HCT116 (cell line): ENCODE data around the gene SPOP. TPM values are rescaled to one million over a fixed set of nuclear protein-coding genes. Genes with fewer than 3 reads are reported as not detected.
"Not testable (repeated sequence)": the region's sequence is repeated elsewhere in the genome, so short reads cannot be mapped to it uniquely, and the experiment has no call there.

ENCODE experiments used
- ATAC-seq: fragments of 200-7000 bp; cut with Tn5 transposase; 2 replicates; pipeline ENCODE4 v1.9.1; 2020; ENCODE audit warnings: mild to moderate bottlenecking, moderate library complexity
- BruUV-seq: library from RNA; stranded (reverse); fragments of 400-500 nt; replicated peaks from 2 replicates; lab custom pipeline; 2021; lab: Mats Ljungman, UMichigan
- CTCF ChIA-PET: fragments of 300-600 bp; sonication (Branson Sonifier 250); formaldehyde crosslinking; loops from one replicate; lab custom pipeline; 2021; ENCODE audit warnings: antibody characterized with exemption; lab: Charles Lee
- POLR2A ChIA-PET: fragments of 300-600, 350-600 bp; sonication (Branson Sonifier 250); formaldehyde crosslinking; loops from one replicate; lab custom pipeline; 2021; ENCODE audit warnings: antibody characterized with exemption; lab: Charles Lee
- RAD21 ChIA-PET, 2 experiments: fragments of 300-600 bp; sonication (Branson Sonifier 250); formaldehyde crosslinking; loops; one replicate each; lab custom pipeline; 2023; ENCODE audit warnings: low total read pairs in 2 of 2; ENCODE audit not compliant: uncharacterized antibody in 2 of 2, unreplicated experiment in 2 of 2, low non-redundant PET in 1 of 2; lab: Charles Lee
- DNase-seq: peaks from one replicate; pipeline ENCODE4 v3.0.0-alpha.2; 2010; ENCODE audit warnings: low read depth, low spot score
- H2AFZ ChIP-seq: fragments of 200-600 bp; shearing (Covaris generic), sonication (generic); 2 replicates; pipeline ENCODE4 v1.6.1; 2017; ENCODE audit warnings: low read depth, mixed run types, mixed read lengths, antibody characterized with exemption, low read length; ENCODE audit not compliant: poor library complexity, severe bottlenecking
- H3K27ac ChIP-seq: 2 replicates; pipeline ENCODE4 v1.5.1; 2012; ENCODE audit warnings: low read depth, low read length
- H3K27me3 ChIP-seq: fragments of 200-600 bp; sonication (generic); 2 replicates; pipeline ENCODE4 v1.6.1; 2016; ENCODE audit warnings: mixed run types, low read length, mixed read lengths; ENCODE audit not compliant: insufficient read depth
- H3K36me3 ChIP-seq, 2 experiments: fragments of 200-500 bp in 1 of 2; fragments of 200-600 bp in 1 of 2; sonication (Bioruptor generic) in 1 of 2; sonication (generic) in 1 of 2; 2 replicates each; pipeline versions ENCODE4 v1.5.1 to v1.6.1; 2014 to 2016; ENCODE audit warnings: low read length in 2 of 2, inconsistent platforms in 1 of 2, mixed read lengths in 1 of 2, mixed run types in 1 of 2; ENCODE audit not compliant: insufficient read depth in 2 of 2, control insufficient read depth in 1 of 2
- H3K4me1 ChIP-seq, 2 experiments: fragments of 200-600 bp in 1 of 2; sonication (generic) in 1 of 2; 2 replicates each; pipeline versions ENCODE4 v1.5.1 to v1.6.1; 2012 to 2017; ENCODE audit warnings: low read length in 2 of 2, inconsistent platforms in 1 of 2, mild to moderate bottlenecking in 1 of 2, mixed read lengths in 1 of 2, mixed run types in 1 of 2, moderate library complexity in 1 of 2; ENCODE audit not compliant: insufficient read depth in 2 of 2, control insufficient read depth in 1 of 2
- H3K4me2 ChIP-seq: fragments of 200-600 bp; sonication (generic); 2 replicates; pipeline ENCODE4 v1.6.1; 2017; ENCODE audit warnings: mixed run types, low read length, mixed read lengths
- H3K4me3 ChIP-seq, 2 experiments: fragments of 200-600 bp in 1 of 2; sonication (generic) in 1 of 2; replicated peaks in 1 of 2; 2 replicates each; pipeline ENCODE4 v1.5.1; 2011 to 2016; ENCODE audit warnings: low read length in 2 of 2, control low read depth in 1 of 2, low read depth in 1 of 2, mild to moderate bottlenecking in 1 of 2, mixed read lengths in 1 of 2, mixed run types in 1 of 2
- H3K79me2 ChIP-seq: fragments of 200-600 bp; sonication (generic); 2 replicates; pipeline ENCODE4 v1.6.1; 2017; ENCODE audit warnings: mild to moderate bottlenecking, mixed run types, low read length, moderate library complexity, mixed read lengths; ENCODE audit not compliant: insufficient read depth
- H3K9ac ChIP-seq: fragments of 200-600 bp; sonication (generic); 2 replicates; pipeline ENCODE4 v1.6.1; 2016; ENCODE audit warnings: low read length, mixed read lengths
- H3K9me2 ChIP-seq: fragments of 200-600 bp; sonication (generic), shearing (Covaris generic); 2 replicates; pipeline ENCODE4 v1.6.1; 2017; ENCODE audit warnings: mixed run types, mild to moderate bottlenecking, moderate library complexity; ENCODE audit not compliant: insufficient read depth
- H3K9me3 ChIP-seq, 2 experiments: fragments of 200-500 bp in 1 of 2; fragments of 200-600 bp in 1 of 2; sonication (Bioruptor generic) in 1 of 2; sonication (generic) in 1 of 2; 2 replicates each; pipeline ENCODE4 v1.6.1; 2014 to 2017; ENCODE audit warnings: low read length in 2 of 2, mixed read lengths in 2 of 2, inconsistent platforms in 1 of 2, low read depth in 1 of 2, mild to moderate bottlenecking in 1 of 2, mixed run types in 1 of 2, moderate library complexity in 1 of 2; ENCODE audit not compliant: control insufficient read depth in 1 of 2, insufficient read depth in 1 of 2
- H4K20me1 ChIP-seq: fragments of 200-600 bp; sonication (generic), shearing (Covaris generic); 2 replicates; pipeline ENCODE4 v1.6.1; 2017; ENCODE audit warnings: mixed run types, mild to moderate bottlenecking, moderate library complexity; ENCODE audit not compliant: insufficient read depth
- EGR1 ChIP-seq: IDR thresholded peaks from 2 replicates; pipeline ENCODE4 v1.6.1; 2012; ENCODE audit warnings: low read depth
- EZH2phosphoT487 ChIP-seq: fragments of 200-600 bp; IDR thresholded peaks from 2 replicates; pipeline ENCODE4 v1.6.1; 2018; ENCODE audit warnings: antibody characterized with exemption, borderline replicate concordance
- FOSL1 ChIP-seq: IDR thresholded peaks from 2 replicates; pipeline ENCODE4 v1.6.1; 2012; ENCODE audit warnings: low read depth
- POLR2A ChIP-seq: IDR thresholded peaks from 2 replicates; pipeline ENCODE4 v1.7.0; 2011; ENCODE audit warnings: borderline replicate concordance; ENCODE audit not compliant: insufficient read depth, insufficient read length; ENCODE audit errors: extremely low read depth
- POLR2AphosphoS5 ChIP-seq: IDR thresholded peaks from 2 replicates; pipeline ENCODE4 v1.6.1; 2011; ENCODE audit warnings: mild to moderate bottlenecking, low read depth, low read length, moderate library complexity
- RAD21 ChIP-seq: IDR thresholded peaks from 2 replicates; pipeline ENCODE4 v1.6.1; 2012; ENCODE audit warnings: low read depth, mild to moderate bottlenecking
- ZFX ChIP-seq: fragments of 450-650 bp; IDR thresholded peaks from 2 replicates; pipeline ENCODE4 v1.6.1; 2017
- ZNF274 ChIP-seq: fragments of 200-500 bp; sonication (Bioruptor generic); IDR thresholded peaks from 2 replicates; pipeline ENCODE4 v1.6.1; 2014; ENCODE audit warnings: mild to moderate bottlenecking, low read depth, low read length, inconsistent platforms
- intact Hi-C: fragments of 100-400 bp; cut with micrococcal nuclease; formaldehyde crosslinking; loops from 2 replicates; pipeline ENCODE4 v1.10.0; 2022
- total RNA-seq: library from RNA; stranded (reverse); gene quantifications from one replicate; pipeline ENCODE4 v1.2.1, GENCODE V29; 2021; ENCODE audit not compliant: unreplicated experiment
- TF ChIP-seq, protein P1 (sequence below): IDR thresholded peaks from 2 replicates; pipeline ENCODE4 v1.6.1; 2012; ENCODE audit warnings: low read depth
- TF ChIP-seq, protein P2 (sequence below): IDR thresholded peaks from 2 replicates; pipeline ENCODE4 v1.6.1; 2012
- TF ChIP-seq, protein P3 (sequence below), 3 experiments: fragments of 200-600 bp in 1 of 3; sonication (generic) in 1 of 3; IDR thresholded peaks in 2 of 3; conservative IDR thresholded peaks in 1 of 3; 2 replicates each; pipeline ENCODE4 v1.5.1; 2012 to 2017; ENCODE audit warnings: low read depth in 2 of 3, low read length in 2 of 3, antibody characterized with exemption in 1 of 3, borderline replicate concordance in 1 of 3, control low read depth in 1 of 3, mild to moderate bottlenecking in 1 of 3, mixed read lengths in 1 of 3, mixed run types in 1 of 3, moderate library complexity in 1 of 3; ENCODE audit not compliant: insufficient read depth in 1 of 3

SPOP gene
- total RNA-seq, 1 experiment from 2014 or later: 85.1 TPM

DNA sequence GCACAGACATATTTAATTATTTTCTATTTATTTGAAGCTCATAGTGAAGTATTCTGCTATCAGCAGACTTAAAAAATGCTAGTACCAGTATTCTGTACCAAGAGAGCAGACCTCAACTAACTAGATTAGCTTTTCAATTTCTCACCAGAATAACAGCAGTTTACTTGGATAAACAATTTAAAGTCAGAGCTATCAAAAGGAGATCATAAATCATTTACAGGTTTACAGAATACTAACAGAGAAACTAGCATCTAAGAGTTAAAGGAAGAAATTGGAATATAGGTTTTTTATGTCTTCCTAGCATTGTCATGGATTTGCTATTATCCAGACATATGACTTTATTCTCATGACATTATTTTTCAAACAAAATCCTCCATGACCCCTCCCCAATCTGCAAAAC, 3.4 kb downstream of the SPOP start:
- intact Hi-C loops: no loop called here
- no peak overlapping the region for H3K4me2 ChIP-seq

DNA sequence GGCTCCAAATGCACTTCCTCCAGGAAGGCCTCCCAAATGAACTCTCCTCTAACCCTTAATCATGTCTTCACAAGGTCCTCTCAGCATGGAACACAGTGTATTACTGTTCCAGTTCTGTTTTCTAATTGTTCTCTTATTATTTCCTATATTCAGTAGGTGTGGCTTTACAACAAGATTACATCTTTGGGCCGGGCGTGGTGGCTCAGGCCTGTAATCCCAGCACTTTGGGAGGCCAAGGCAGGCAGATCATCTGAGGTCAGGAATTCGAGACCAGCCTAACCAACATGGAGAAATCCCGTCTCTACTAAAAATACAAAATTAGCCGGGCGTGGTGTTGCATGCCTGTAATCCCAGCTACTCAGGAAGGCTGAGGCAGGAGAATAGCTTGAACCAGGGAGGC, 4.2 kb downstream of the SPOP start:
- ATAC-seq, H3K9me2 ChIP-seq, intact Hi-C loops, H3K27ac ChIP-seq, H3K4me2 ChIP-seq, H3K9ac ChIP-seq, H3K27me3 ChIP-seq, H2AFZ ChIP-seq, H3K4me3 ChIP-seq, H3K9me3 ChIP-seq, DNase-seq, H4K20me1 ChIP-seq, BruUV-seq, RAD21 ChIA-PET, H3K36me3 ChIP-seq: not testable (repeated sequence)
- H3K4me1 ChIP-seq: peaks cover 4 to 17% of the 10 kb centered on the region in 2 experiments; a peak in 3 of 4 replicates
- CTCF ChIA-PET: interaction anchor here (1.2 kb wide), 1 partner anchor 104 kb away, joined by 6 read pairs; no protein-coding TSS in a partner anchor
- H3K79me2 ChIP-seq: peaks cover 75% of the 10 kb centered on the region
- POLR2A ChIA-PET: interaction anchor here (1.3 kb wide), 1 partner anchor 27 kb away, joined by 6 read pairs; no protein-coding TSS in a partner anchor

More for the DNA sequence above, 3.4 kb downstream of the SPOP start:
- no peak for DNase-seq
- ChIA-PET RAD21 (no interaction called here), CTCF (interaction anchor here (1.2 kb wide), 1 partner anchor 105 kb away, joined by 6 read pairs; no protein-coding TSS in a partner anchor), POLR2A (interaction anchor here (1.0 to 1.3 kb wide), 2 partner anchors 26 to 28 kb away, joined by 3 to 6 read pairs; no protein-coding TSS in a partner anchor)
- Histone ChIP-seq H3K4me1 (peaks cover 4 to 17% of the 10 kb centered on the region in 2 experiments; a peak in 3 of 4 replicates), H3K9ac (no peak overlapping the region), H2AFZ (no peak overlapping the region), H3K4me3 (no peak overlapping the region), H3K9me2 (no peaks in the 10 kb centered on the region), H4K20me1 (peaks cover 2% of the 10 kb centered on the region; the same call in 1 of the 2 replicates), H3K36me3 (no peaks in the 10 kb centered on the region; a peak in 1 of 4 replicates), H3K27me3 (no peaks in the 10 kb centered on the region), H3K79me2 (peaks cover 75% of the 10 kb centered on the region), H3K9me3 (no peaks in the 10 kb centered on the region), H3K27ac (no peak overlapping the region)
- BruUV-seq: no TSS peak
- TF ChIP-seq, protein P1, sequence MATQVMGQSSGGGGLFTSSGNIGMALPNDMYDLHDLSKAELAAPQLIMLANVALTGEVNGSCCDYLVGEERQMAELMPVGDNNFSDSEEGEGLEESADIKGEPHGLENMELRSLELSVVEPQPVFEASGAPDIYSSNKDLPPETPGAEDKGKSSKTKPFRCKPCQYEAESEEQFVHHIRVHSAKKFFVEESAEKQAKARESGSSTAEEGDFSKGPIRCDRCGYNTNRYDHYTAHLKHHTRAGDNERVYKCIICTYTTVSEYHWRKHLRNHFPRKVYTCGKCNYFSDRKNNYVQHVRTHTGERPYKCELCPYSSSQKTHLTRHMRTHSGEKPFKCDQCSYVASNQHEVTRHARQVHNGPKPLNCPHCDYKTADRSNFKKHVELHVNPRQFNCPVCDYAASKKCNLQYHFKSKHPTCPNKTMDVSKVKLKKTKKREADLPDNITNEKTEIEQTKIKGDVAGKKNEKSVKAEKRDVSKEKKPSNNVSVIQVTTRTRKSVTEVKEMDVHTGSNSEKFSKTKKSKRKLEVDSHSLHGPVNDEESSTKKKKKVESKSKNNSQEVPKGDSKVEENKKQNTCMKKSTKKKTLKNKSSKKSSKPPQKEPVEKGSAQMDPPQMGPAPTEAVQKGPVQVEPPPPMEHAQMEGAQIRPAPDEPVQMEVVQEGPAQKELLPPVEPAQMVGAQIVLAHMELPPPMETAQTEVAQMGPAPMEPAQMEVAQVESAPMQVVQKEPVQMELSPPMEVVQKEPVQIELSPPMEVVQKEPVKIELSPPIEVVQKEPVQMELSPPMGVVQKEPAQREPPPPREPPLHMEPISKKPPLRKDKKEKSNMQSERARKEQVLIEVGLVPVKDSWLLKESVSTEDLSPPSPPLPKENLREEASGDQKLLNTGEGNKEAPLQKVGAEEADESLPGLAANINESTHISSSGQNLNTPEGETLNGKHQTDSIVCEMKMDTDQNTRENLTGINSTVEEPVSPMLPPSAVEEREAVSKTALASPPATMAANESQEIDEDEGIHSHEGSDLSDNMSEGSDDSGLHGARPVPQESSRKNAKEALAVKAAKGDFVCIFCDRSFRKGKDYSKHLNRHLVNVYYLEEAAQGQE: no peak
- TF ChIP-seq POLR2A: no peak
- no peak for TF ChIP-seq FOSL1
- TF ChIP-seq, protein P2, sequence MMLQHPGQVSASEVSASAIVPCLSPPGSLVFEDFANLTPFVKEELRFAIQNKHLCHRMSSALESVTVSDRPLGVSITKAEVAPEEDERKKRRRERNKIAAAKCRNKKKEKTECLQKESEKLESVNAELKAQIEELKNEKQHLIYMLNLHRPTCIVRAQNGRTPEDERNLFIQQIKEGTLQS: no peak
- TF ChIP-seq, protein P3, sequence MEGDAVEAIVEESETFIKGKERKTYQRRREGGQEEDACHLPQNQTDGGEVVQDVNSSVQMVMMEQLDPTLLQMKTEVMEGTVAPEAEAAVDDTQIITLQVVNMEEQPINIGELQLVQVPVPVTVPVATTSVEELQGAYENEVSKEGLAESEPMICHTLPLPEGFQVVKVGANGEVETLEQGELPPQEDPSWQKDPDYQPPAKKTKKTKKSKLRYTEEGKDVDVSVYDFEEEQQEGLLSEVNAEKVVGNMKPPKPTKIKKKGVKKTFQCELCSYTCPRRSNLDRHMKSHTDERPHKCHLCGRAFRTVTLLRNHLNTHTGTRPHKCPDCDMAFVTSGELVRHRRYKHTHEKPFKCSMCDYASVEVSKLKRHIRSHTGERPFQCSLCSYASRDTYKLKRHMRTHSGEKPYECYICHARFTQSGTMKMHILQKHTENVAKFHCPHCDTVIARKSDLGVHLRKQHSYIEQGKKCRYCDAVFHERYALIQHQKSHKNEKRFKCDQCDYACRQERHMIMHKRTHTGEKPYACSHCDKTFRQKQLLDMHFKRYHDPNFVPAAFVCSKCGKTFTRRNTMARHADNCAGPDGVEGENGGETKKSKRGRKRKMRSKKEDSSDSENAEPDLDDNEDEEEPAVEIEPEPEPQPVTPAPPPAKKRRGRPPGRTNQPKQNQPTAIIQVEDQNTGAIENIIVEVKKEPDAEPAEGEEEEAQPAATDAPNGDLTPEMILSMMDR (IDR thresholded peaks at IDR 0.05 in 2 of 3, conservative IDR thresholded peaks at IDR 0.05 in 1 of 3; ENCODE audit: borderline replicate concordance in 1 of 3, insufficient read depth in 1 of 3, low read depth in 2 of 3, low read length in 2 of 3): no peak
- no peak for TF ChIP-seq ZFX
- no peak; the same call in 1 of the 2 replicates for TF ChIP-seq EGR1
- TF ChIP-seq POLR2AphosphoS5: no peak
- no peak for TF ChIP-seq ZNF274
- no peak for TF ChIP-seq EZH2phosphoT487
- no peak for TF ChIP-seq RAD21
- no peak for ATAC-seq
